ENCODE results near the gene P2RY2. TPM values are rescaled to one million over a fixed set of nuclear protein-coding genes. Genes with fewer than 3 reads are reported as not detected.

P2RY2 gene
- 0.07 TPM in 1 of 2 replicates, not detected in the other for total RNA-seq

DNA sequence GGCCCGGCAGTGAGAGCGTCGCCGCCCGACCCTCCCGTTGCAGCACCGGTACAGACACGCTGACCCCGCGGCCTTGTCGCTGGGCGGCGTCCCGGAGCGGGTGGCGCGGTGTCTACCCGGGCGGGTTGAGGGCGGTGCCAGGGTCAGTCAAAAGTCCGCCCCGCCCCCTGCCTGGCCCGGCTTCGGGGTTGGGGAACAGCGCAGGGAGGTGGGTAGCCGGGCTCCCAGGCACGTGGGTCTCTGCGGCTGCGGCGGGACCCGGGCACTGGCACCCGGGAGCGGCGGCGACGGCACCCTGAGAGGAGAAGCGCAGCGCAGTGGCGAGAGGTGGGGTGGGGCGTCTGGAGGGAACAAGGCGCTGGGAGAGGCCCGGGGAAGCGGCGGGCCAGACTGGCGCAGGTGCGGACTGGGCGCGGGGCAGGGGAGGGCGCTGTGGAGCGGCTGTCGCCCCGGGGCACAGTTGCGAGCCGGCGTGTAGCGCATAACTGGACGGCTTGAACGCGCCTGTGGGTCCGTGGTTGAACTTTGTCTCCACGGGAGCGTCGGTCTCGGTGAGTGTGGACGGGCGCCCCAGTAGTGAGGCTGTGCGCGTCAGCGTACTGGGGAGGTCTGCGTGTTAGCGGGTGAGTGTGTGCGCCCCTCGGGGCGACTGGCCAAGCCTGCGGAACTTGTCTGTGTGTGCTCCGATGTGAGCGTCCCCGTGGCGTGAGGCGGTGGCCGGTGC is at the start of gene P2RY2:
P2RY2 (plus strand) TSS at position 176 of the 724 bp plus-strand sequence. CDS start 15,879 bp downstream, outside the sequence.
- intact Hi-C loops (cut with micrococcal nuclease), result no loop called here

DNA sequence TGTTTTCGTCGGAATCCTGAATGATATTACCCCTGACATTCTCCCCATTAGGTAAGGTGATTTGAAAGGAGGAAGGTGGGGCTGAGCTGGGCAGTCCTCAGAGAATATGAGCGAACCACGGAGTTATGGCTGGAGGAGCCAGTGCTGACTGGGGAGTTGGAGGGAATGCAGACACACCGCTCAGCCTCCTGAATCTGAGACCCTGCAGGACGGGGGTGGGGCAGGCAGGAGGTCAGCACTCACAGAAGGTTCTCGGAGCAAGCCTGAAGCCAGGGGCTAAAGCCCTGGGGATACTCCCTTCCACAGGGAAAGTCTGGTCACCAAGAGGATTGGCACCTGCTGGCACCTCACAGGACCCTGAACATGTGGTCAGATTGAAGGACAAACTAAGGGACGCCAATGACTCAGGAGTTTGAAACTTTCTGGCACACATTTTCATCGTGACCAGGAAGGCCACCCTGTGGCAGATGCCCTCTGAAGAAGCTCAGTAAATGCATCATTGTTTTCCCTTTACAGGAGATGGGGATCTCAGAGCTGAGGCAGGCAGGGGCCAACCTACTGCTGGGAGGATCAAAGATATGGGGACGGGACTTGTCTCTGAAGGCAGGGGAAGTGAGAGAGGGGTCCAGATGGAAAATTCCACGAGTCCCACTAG is 49.0 kb upstream of the P2RY2 start:
- intact Hi-C loops (cut with micrococcal nuclease), result no loop called here

DNA sequence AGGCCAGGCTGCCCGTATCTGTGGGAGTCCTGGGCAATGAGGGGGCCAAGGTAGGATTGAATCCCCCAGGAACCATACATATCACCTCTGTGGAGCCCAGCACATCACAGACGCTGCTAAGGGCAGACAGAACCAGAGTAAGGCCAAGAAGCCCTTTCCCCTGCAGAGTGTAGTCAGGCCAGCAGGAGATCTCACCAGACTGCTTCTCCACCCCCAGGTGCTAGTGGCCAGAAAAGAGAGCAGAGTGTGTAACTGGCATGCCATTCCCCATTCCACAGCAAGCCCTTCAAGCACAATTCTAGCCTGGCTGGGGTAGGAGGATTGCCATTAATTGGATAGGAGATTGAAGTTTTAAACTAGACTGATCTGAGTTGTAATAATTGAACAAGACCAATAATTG is 47.9 kb upstream of the P2RY2 start:
- intact Hi-C loops (cut with micrococcal nuclease), result no loop called here

DNA sequence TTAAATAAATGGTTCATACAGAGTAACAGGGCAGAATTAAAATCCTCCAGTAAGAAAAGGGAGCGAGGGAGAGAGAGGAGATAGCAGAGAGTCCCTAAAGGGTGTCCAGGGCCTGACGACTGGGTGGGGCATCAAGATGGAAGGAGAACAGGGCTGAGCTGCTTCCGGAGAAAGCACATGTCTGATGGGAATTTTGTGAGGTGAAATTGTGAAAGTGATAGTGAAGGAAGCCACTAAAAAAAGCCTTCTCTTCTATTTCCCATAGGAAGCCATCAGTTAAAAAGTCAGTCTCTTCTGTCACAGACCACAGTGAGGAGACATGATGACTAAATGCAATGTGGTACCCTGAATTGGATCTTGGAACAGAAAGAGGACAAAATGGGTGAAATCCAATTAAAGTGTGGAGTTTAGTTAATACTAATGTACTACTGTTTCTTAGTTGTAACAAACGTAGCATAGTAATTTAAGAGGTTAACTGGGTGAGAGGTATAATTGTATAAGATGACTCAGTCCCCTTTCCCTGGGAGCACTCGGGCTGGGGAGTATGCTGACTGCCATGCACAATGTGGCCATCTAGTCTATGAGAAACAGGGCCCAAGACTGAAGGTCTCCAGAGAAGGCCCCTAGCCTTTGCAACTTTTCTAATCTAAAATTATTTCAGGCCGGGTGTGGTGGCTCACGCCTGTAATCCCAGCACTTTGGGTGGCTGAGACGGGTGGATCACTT is 46.5 kb upstream of the P2RY2 start:
- intact Hi-C loops (cut with micrococcal nuclease), result no loop called here

DNA sequence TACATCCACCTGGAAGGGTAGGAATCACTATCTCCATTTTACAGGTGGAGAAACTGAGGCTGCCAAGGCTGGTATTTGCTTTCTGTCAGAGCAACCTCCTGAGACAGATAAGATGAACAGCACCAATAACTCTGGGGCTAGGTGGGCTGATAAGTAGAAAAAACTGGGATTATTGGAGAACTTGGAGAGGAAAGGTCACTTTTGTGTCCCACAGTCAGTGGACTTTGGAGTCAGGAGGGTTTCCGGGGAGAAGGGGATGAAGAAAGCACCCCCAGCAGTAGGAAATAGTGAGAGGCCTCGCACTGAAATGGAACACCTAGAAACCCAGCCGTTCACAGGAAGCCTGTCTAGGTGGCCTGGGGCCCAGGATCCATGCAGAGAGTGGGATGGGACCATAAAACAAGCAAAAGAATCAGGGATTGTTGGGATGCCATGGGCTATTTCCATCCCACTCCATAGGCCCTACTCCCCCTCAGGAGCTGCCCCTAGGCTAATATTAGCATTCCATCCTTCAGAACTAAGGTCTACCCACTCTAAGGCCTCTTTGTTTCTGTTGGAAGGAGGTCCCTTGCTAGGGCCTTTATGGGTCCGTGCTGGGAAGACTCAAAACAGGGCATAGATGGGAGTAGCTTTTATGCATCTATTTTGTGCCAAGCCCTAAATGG is 45.0 kb upstream of the P2RY2 start:
- intact Hi-C loops (cut with micrococcal nuclease), result no loop called here

DNA sequence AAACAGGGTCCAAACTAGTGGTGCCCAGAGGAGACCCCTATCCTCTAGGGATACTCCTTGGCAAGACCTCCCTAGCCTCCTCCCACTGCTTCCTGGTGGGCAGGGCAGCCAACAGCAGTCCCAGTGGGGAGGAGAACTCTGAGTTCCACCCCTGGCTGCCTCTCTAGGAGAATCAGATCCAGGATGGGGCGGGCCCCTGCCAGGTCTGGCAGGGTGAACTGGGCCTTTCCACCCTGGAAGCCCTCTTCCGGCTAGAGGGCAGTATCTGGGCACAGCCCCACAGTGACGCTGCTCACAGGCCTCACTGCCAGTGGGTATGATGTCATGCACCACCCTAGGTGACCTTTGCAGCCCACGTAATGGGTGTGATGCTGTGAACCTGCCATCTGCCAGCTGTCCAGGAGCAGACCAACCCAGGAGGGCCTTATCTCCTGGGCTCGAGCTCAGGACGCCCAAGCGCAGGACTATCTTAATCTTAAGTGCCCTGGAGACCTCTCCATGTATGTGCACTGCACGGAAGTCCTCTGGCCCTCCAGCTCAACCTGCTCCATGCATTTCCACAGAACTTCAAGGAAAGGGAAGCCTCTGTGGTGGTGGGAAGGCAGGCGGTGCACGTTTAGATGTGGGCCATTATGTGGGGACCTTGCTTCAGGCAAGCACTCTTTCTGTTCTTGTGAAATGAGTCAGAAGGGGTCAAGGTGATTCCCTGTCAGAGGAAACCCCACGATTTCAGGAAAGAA is 44.2 kb upstream of the P2RY2 start:
- intact Hi-C loops (cut with micrococcal nuclease), result no loop called here

DNA sequence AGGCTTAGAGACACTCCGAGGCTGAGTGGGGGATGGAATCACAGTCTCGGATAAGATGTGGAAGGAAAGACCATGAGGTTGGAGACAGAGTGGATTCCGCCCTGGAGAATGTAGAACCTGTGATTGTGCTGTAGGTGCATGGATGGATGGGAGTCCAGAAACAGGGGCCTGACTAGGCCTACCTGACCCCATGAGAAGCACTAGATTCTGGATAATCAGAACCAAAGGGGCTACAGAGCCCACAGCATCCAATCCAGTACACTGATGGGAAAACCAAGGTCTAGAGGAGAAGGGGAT is 43.6 kb upstream of the P2RY2 start:
- intact Hi-C loops (cut with micrococcal nuclease), result no loop called here

DNA sequence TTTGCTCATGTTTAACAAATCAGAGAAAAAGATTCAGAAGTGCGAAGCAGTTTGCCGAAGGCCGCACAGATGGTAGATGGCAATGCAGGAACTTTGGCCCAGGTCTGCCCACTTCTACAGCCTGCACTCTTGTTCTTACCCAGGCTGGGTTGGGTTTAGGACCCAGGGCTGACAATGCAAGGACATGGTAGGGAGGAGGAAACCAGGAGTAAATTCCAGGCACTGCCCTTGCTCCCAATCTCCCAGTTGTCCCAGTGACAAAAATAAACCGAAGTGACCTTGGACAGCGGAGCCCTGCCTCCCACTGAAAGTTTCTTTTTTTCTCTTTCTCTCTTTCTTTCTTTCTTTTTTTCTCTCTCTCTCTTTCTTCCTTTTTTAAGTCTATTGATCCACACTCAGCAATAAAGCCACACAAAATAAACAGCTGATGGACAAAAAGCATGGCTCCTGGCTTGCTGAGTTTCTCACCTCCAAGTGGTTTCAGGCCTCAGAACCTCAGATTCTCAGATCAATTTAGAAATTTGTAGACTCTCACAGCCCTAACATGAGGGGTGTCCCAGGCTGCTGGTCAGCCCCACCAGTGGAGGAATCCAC is 42.4 kb upstream of the P2RY2 start:
- intact Hi-C loops (cut with micrococcal nuclease), result loop anchor here (5.0 kb wide), 1 partner anchor 33 kb away; the partner anchor contains the start of gene FCHSD2

DNA sequence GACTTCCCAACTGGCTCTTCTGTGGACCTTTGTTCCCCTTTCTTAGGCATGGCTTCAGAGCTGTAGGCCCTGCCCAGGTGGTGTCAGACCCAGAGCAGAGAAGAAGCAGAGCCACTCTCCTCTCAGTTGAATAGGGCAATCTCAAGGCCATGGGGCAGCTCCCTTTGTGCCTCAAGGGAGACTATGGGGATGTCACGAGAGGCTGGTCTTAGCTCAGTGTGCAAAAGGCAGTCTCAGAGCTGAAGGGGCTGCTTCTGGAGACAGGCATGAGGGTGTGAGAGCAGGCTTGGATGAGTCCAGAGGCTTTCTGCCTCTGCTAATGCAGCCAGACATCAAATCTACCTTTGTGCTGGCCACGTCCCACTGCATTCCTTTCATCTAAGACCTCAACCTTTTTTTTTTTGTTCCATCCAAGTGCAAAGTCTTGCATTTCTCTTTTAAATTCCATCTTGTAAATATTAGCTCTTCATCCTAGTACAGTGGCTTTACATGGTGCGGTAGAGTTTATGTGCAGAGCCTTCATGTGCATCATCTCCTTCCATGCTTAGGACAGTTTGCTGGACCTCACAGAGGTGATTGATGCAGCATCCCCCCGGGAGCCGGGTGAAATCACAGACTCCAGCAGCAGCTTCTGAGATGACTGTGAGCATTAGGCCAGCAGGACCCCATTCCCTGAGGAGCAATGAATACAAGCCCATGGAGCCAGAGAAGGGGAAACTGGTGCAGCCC is 41.8 kb upstream of the P2RY2 start:
- intact Hi-C loops (cut with micrococcal nuclease), result loop anchor here (5.0 kb wide), 1 partner anchor 34 kb away; the partner anchor contains the start of gene FCHSD2

DNA sequence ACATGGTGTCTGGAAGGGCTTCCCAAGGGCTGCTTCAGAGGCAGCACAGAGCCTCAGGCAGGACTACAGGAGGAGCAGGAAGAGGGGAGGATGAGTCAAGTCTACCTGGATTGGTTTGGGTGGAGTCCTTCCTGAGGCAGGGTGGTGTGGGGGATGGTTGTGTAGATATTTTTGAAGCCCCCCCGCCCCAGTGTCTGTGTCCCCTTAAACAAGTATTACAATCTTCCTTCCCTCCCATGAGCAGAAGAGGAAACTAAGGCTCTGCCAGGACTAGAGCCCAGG is 41.3 kb upstream of the P2RY2 start:
- intact Hi-C loops (cut with micrococcal nuclease), result loop anchor here (5.0 kb wide), 1 partner anchor 35 kb away; the partner anchor contains the start of gene FCHSD2

DNA sequence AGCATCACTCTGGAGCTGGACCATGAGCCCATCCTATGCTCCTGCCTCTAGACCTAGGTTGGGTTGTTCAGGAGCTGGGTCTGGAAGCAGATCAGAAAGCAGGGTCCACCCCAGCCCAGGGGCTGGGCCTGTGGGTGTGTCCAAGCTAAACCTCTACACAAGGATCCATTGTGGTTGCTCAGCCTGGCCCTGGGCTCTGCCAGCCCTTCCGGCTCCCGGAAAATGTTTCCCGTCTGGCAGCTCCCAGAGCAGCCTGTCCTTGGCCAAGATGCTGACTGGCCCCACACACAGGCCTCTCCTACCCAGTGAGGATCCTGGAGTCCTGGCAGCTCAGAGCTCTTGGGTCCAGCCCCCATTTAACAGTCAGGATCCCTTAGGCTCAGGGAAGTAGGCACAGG is 40.7 kb upstream of the P2RY2 start:
- intact Hi-C loops (cut with micrococcal nuclease), result loop anchor here (5.0 kb wide), 1 partner anchor 35 kb away; the partner anchor contains the start of gene FCHSD2

DNA sequence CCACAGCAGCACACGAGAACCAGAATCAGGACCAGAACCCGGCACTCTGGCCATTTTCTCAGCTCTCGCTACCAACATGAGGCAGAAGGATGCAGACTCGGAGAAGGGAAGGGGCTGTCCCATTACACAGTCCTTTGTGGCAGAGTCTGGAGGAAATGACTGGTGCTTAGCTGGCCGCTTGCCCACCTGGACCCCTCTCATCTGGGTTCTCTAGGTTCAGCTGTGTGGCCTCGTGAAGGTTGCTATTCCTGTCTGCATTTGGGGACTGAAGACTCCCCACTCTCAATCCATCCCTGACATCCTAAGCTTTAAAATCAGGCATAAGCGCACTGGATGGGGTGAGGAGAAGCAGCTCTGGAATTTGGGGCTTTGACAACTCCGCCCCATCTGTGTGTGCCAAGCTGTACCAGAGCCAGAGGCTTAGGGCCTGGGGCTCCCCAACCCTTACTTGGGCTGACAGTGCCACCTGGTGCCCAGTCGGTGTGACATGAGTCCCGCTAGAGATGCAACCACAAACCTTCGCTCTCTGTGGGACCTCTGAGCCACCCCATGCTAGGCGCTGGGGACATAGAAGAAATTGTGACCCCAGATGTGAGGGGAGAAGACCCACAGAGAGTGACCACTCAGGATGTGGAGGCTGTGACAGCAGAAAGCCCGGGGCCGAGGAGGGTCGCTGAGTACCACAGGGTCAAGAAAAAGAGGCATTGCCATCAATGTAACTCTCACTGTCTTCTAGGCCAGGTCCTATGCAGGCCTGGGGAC is 40.1 kb upstream of the P2RY2 start:
- intact Hi-C loops (cut with micrococcal nuclease), result loop anchor here (1.0 to 5.0 kb wide), 5 partner anchors 36 to 453 kb away; partner anchors contain the start of gene FCHSD2

DNA sequence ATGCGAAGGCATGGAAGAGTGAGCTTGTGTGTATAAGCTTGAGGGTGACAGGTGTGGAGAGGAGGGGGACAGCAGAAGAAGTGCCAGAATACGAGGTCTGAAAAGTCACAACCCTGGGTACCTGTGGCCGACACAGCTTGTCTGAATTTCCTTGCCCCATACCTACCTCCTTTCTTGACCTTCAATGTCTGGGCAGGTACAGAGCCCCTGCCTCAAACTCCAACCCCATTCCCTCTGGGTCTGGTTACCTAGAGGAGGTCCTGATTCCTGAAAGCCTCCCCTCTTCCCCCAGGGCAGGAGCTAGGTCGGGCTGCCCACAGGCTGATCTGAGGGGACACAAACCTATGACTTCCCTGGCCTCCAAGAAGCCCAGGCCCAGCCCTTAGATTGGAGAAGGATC is 39.4 kb upstream of the P2RY2 start:
- intact Hi-C loops (cut with micrococcal nuclease), result loop anchor here (1.0 to 5.0 kb wide), 5 partner anchors 36 to 454 kb away; partner anchors contain the start of gene FCHSD2

DNA sequence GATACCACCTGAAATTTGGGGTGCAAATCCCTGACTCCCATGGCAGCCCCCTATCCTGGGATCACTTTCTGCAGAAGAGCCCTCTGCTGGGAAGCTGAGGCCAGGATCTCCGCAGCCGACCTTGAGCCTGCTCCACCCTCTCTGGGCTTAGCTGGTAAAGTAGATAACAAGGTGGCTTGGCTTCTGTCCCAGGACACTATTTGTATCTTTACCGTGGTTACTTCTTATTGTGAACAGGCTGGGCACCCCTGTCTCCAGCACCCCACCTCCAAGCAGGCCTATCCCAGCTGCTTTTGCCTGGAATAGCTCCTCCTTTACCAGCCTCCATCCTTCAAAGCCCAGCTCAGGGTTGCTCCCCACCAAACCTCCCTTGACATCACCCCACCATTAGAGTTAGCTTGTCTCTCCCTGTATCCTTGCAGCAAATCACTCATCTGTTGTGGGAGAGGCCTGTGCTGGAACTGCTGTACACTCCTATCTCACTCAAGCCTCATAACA is 35.2 kb upstream of the P2RY2 start:
- intact Hi-C loops (cut with micrococcal nuclease), result no loop called here

DNA sequence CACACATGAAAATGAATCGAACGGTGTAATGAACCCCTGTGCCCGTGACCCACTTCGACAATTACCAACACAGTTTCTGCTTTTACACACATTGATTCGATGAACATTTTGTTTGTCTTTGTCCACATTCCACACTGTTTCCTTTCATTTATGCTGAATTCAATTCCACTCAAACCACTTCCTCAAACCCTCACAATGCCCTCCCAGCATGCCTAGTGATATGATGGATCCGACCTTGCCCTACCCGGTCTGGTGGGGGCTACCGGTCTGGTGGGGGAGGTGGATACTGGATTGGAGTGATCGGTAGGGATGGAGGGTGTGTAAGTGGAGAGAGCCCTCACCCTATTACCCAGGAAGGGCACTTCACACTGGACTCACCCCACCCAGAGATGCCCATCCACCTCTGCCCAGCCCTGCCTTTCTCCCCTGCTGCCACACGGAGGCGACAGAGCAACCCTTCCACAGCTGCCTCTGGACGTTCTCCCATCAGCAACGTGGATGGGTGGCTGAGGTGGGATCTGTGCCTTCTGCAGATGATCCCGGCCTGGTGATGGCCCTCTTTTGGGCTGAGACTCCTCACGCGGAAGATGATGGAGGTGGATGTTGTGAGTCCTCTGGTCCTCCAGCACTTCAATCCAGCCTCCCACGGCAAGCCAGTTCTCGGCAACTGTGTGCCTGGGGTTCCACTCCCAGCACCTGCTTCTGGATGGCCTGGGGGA is 33.0 kb upstream of the P2RY2 start:
- intact Hi-C loops (cut with micrococcal nuclease), result loop anchor here (5.0 kb wide), 1 partner anchor 57 kb away; no protein-coding TSS in a partner anchor

DNA sequence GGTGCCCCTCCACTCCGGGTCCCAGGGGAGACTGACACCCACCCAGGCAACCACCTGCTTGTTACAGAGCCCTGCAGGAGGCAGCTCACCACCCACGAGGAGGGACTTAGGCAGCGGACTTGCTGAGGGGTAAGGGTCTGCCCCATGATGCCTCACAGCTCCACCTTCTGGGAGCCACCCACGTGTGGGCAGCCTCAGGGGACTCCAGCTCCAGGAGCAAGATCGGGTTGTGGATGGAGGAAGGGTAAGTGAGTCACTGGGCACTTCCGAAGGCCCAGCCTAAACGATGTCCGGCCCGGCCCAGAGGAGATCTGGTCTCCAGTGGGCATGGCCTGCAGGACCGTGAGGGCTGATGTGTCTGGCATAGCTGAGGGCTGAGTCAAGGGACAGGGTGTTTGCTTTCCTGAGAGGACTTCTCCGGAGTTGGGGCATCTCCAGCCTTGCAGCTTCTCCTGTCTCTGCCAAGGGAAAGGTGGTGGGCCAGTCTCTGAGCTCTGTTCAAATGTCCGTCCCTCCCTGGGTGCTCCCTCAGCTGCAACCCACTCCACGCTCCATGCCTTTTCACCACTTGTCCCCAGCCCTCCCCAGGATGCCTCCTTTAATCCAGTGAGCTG is 32.3 kb upstream of the P2RY2 start:
- intact Hi-C loops (cut with micrococcal nuclease), result loop anchor here (5.0 kb wide), 1 partner anchor 57 kb away; no protein-coding TSS in a partner anchor

DNA sequence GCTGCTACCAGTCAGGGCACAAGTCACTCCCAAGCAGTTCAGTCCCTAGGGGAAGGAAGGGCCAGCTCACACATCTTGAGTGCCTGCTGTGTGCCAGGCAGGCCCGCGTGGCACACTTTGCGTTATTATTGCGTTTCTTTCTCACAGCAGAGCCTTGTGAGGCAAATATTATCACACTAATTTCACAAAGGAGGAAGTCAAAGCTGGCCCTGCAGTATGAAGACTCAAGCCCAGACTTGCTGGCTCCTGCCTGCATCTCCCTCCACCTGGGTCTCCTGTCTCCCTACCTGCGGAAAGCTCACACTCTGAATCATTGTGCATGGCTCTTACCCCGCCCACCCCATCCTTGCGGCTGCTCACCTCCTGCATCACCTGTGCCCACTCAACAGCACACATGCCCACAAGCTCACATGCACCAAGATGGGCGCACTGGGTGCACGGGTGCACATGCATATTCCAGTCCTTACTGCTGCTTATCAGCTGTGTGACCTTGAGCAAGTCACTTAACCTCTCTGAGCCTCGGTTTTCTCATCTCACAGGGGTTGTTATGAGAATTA is 31.7 kb upstream of the P2RY2 start:
- intact Hi-C loops (cut with micrococcal nuclease), result loop anchor here (5.0 kb wide), 1 partner anchor 56 kb away; no protein-coding TSS in a partner anchor
